ENCODE measurements around the gene CTBP2.
"Not testable (repeated sequence)": the region's sequence is repeated elsewhere in the genome, so short reads cannot be mapped to it uniquely, and the experiment has no call there.

CTBP2 gene

GRCh38 chr10:125163803-125164202, 3.4 kb upstream of the CTBP2 start:
- no peak for DNase-seq

DNA sequence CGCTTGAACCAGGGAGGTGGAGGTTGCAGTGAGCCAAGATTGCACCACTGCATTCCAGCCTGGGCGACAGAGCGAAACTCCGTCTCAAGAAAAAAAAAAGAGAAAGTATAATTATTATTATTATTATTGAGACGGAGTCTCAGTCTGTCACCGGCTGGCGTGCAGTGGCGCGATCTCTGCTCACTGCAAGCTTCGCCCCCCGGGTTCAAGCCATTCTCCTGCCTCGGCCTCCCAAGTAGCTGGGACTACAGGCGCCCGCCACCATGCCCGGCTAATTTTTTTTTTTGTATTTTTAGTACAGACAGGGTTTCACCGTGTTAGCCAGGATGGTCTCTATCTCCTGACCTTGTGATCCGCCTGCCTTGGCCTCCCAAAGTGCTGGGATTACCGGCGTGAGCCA, 2.9 kb upstream of the CTBP2 start:
- H3K27ac ChIP-seq (ENCODE audit: low read length); H3K9me2 ChIP-seq (replicated peaks; ENCODE audit: insufficient read depth, low read length); H2AFZ ChIP-seq (ENCODE audit: low read length); H3K4me1 ChIP-seq (ENCODE audit: low read length); H3K9me3 ChIP-seq (replicated peaks; ENCODE audit: insufficient read depth, low read length); H3K79me2 ChIP-seq (ENCODE audit: low read length); H3F3A ChIP-seq (ENCODE audit: insufficient read depth, low read length); DNase-seq; H3K4me3 ChIP-seq (ENCODE audit: low read length); H4K20me1 ChIP-seq (ENCODE audit: insufficient read depth, low read length); H3K4me2 ChIP-seq (ENCODE audit: low read depth, low read length); H3K36me3 ChIP-seq (replicated peaks; ENCODE audit: insufficient read depth, low read length); H3K9ac ChIP-seq (ENCODE audit: low read length): not testable (repeated sequence)
- peaks cover 38% of the 10 kb centered on the region for H3K27me3 ChIP-seq (replicated peaks; ENCODE audit: insufficient read depth, low read length)

More at GRCh38 chr10:125163803-125164202, 3.4 kb upstream of the CTBP2 start:
- Histone ChIP-seq H3K36me3 (replicated peaks; ENCODE audit: insufficient read depth, low read length) (no peaks in the 10 kb centered on the region), H3K4me2 (ENCODE audit: low read depth, low read length) (no peak overlapping the region), H3K9me2 (replicated peaks; ENCODE audit: insufficient read depth, low read length) (no peaks in the 10 kb centered on the region), H3K9me3 (replicated peaks; ENCODE audit: insufficient read depth, low read length) (no peaks in the 10 kb centered on the region), H2AFZ (ENCODE audit: low read length) (no peak overlapping the region), H3K79me2 (ENCODE audit: low read length) (no peaks in the 10 kb centered on the region), H3K4me3 (ENCODE audit: low read length) (no peak overlapping the region), H3K27me3 (replicated peaks; ENCODE audit: insufficient read depth, low read length) (peaks cover 38% of the 10 kb centered on the region), H3K4me1 (ENCODE audit: low read length) (no peaks in the 10 kb centered on the region), H3F3A (ENCODE audit: insufficient read depth, low read length) (no peaks in the 10 kb centered on the region), H3K9ac (ENCODE audit: low read length) (no peak overlapping the region), H4K20me1 (ENCODE audit: insufficient read depth, low read length) (no peaks in the 10 kb centered on the region), H3K27ac (ENCODE audit: low read length) (no peak overlapping the region)
- no peak for TF ChIP-seq EZH2 (optimal IDR thresholded peaks at IDR 0.05; ENCODE audit: low read depth, low read length)
- TF ChIP-seq EZH2phosphoT487 (IDR thresholded peaks at IDR 0.05; ENCODE audit: low read length), result no peak
- TF ChIP-seq, protein P1, sequence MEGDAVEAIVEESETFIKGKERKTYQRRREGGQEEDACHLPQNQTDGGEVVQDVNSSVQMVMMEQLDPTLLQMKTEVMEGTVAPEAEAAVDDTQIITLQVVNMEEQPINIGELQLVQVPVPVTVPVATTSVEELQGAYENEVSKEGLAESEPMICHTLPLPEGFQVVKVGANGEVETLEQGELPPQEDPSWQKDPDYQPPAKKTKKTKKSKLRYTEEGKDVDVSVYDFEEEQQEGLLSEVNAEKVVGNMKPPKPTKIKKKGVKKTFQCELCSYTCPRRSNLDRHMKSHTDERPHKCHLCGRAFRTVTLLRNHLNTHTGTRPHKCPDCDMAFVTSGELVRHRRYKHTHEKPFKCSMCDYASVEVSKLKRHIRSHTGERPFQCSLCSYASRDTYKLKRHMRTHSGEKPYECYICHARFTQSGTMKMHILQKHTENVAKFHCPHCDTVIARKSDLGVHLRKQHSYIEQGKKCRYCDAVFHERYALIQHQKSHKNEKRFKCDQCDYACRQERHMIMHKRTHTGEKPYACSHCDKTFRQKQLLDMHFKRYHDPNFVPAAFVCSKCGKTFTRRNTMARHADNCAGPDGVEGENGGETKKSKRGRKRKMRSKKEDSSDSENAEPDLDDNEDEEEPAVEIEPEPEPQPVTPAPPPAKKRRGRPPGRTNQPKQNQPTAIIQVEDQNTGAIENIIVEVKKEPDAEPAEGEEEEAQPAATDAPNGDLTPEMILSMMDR (IDR thresholded peaks at IDR 0.05; ENCODE audit: low read length), result no peak

- H3K36me3 ChIP-seq (replicated peaks; ENCODE audit: insufficient read depth, low read length), result no peaks in the 10 kb centered on the region
- no peaks in the 10 kb centered on the region for H3K9me3 ChIP-seq (replicated peaks; ENCODE audit: insufficient read depth, low read length)
- no peaks in the 10 kb centered on the region for H3F3A ChIP-seq (ENCODE audit: insufficient read depth, low read length)
- no peak overlapping the region for H2AFZ ChIP-seq (ENCODE audit: low read length)
- no peaks in the 10 kb centered on the region for H4K20me1 ChIP-seq (ENCODE audit: insufficient read depth, low read length)
- TF ChIP-seq, protein P1 (IDR thresholded peaks at IDR 0.05; ENCODE audit: low read length), result no peak
- no peak for TF ChIP-seq EZH2 (optimal IDR thresholded peaks at IDR 0.05; ENCODE audit: low read depth, low read length)
- no peak for TF ChIP-seq EZH2phosphoT487 (IDR thresholded peaks at IDR 0.05; ENCODE audit: low read length)
- H3K79me2 ChIP-seq (ENCODE audit: low read length), result no peaks in the 10 kb centered on the region
- no peak overlapping the region for H3K9ac ChIP-seq (ENCODE audit: low read length)
- no peaks in the 10 kb centered on the region for H3K9me2 ChIP-seq (replicated peaks; ENCODE audit: insufficient read depth, low read length)
- H3K27me3 ChIP-seq (replicated peaks; ENCODE audit: insufficient read depth, low read length), result peaks cover 39% of the 10 kb centered on the region
- no peak overlapping the region for H3K27ac ChIP-seq (ENCODE audit: low read length)
- no peak overlapping the region for H3K4me3 ChIP-seq (ENCODE audit: low read length)
- no peak for DNase-seq
- H3K4me1 ChIP-seq (ENCODE audit: low read length), result no peaks in the 10 kb centered on the region
- H3K4me2 ChIP-seq (ENCODE audit: low read depth, low read length), result no peak overlapping the region
These were observed 2.0 kb upstream of the CTBP2 start for GRCh38 chr10:125162120-125162931.

- H3K4me2 ChIP-seq (ENCODE audit: low read depth, low read length), result no peak overlapping the region
- no peak overlapping the region for H3K27ac ChIP-seq (ENCODE audit: low read length)
- H3K4me3 ChIP-seq (ENCODE audit: low read length), result no peak overlapping the region
- no peak for DNase-seq
- no peak overlapping the region for H2AFZ ChIP-seq (ENCODE audit: low read length)
- H3K27me3 ChIP-seq (replicated peaks; ENCODE audit: insufficient read depth, low read length), result peaks cover 43% of the 10 kb centered on the region
- no peaks in the 10 kb centered on the region for H4K20me1 ChIP-seq (ENCODE audit: insufficient read depth, low read length)
- no peaks in the 10 kb centered on the region for H3K9me3 ChIP-seq (replicated peaks; ENCODE audit: insufficient read depth, low read length)
- H3K4me1 ChIP-seq (ENCODE audit: low read length), result no peaks in the 10 kb centered on the region
- no peak for TF ChIP-seq EZH2phosphoT487 (IDR thresholded peaks at IDR 0.05; ENCODE audit: low read length)
- TF ChIP-seq EZH2 (optimal IDR thresholded peaks at IDR 0.05; ENCODE audit: low read depth, low read length), result no peak
- TF ChIP-seq, protein P1 (IDR thresholded peaks at IDR 0.05; ENCODE audit: low read length), result no peak
- no peaks in the 10 kb centered on the region for H3K36me3 ChIP-seq (replicated peaks; ENCODE audit: insufficient read depth, low read length)
- H3K9me2 ChIP-seq (replicated peaks; ENCODE audit: insufficient read depth, low read length), result no peaks in the 10 kb centered on the region
- no peaks in the 10 kb centered on the region for H3F3A ChIP-seq (ENCODE audit: insufficient read depth, low read length)
- no peaks in the 10 kb centered on the region for H3K79me2 ChIP-seq (ENCODE audit: low read length)
- H3K9ac ChIP-seq (ENCODE audit: low read length), result no peak overlapping the region
These were observed 1.4 kb upstream of the CTBP2 start for GRCh38 chr10:125161707-125162119.

Data from MM.1S (cell line).